ENCODE results near the gene UNC5C. TPM values are rescaled to one million over a fixed set of nuclear protein-coding genes. Genes with fewer than 3 reads are reported as not detected.

UNC5C gene
- total and polyA plus RNA-seq, 2 of the 8 experiments (the other 6 are each of a cell fraction or from before 2014, with no cell fraction given), result 0.30 to 1.3 TPM

- Histone ChIP-seq H3K79me1 (ENCODE audit: low read depth, low read length) (no peaks in the 10 kb centered on the region), H3K9ac (replicated peaks in 1 of 4; ENCODE audit: extremely low read depth in 1 of 4, low read depth in 3 of 4, low read length in 3 of 4) (no peak overlapping the region), H3K4me2 (ENCODE audit: insufficient read depth in 1 of 2, low read depth in 2 of 2, low read length in 2 of 2) (no peak overlapping the region), H3K79me2 (ENCODE audit: control insufficient read depth in 1 of 2, insufficient read depth in 2 of 2, low read length in 2 of 2) (no peaks in the 10 kb centered on the region), H3K23me2 (ENCODE audit: low read depth, low read length) (no peaks in the 10 kb centered on the region), H3K4me3 (ENCODE audit: extremely low read depth in 1 of 4, insufficient read depth in 2 of 4, low read depth in 3 of 4, low read length in 4 of 4) (no peak overlapping the region), H2AFZ (ENCODE audit: low read length) (no peak overlapping the region), H4K5ac (ENCODE audit: insufficient read length, low read depth, low read length) (no peak overlapping the region), H2BK20ac (ENCODE audit: low read length) (no peak overlapping the region), H3K36me3 (ENCODE audit: control insufficient read depth in 2 of 4, insufficient read depth in 4 of 4, low read length in 3 of 4) (no peaks in the 10 kb centered on the region), H3K14ac (ENCODE audit: insufficient read length) (no peak overlapping the region), H2BK5ac (ENCODE audit: low read depth, low read length) (no peak overlapping the region), H3K4ac (replicated peaks; ENCODE audit: insufficient read length, low read depth, low read length) (no peak overlapping the region), H3K4me1 (replicated peaks in 1 of 4; ENCODE audit: control insufficient read depth in 3 of 4, insufficient read depth in 4 of 4, low read length in 3 of 4) (no peaks in the 10 kb centered on the region), H4K20me1 (replicated peaks in 1 of 2; ENCODE audit: control insufficient read depth in 1 of 2, insufficient read depth in 2 of 2, low read length in 2 of 2) (no peaks in the 10 kb centered on the region), H4K8ac (ENCODE audit: extremely low read depth, insufficient read depth, low read length) (no peak overlapping the region), H3K27me3 (replicated peaks in 1 of 4; ENCODE audit: control insufficient read depth in 3 of 4, extremely low read depth in 1 of 4, insufficient read depth in 3 of 4, low read length in 3 of 4) (no peaks in the 10 kb centered on the region), H2BK120ac (replicated peaks; ENCODE audit: low read depth, low read length) (no peak overlapping the region), H3K56ac (replicated peaks; ENCODE audit: insufficient read length, low read depth, low read length) (no peak overlapping the region), H3K18ac (ENCODE audit: extremely low read depth, low read length) (no peak overlapping the region), H2AK5ac (ENCODE audit: low read depth, low read length) (no peak overlapping the region), H4K91ac (replicated peaks; ENCODE audit: insufficient read length, low read length) (no peak overlapping the region), H3K27ac (ENCODE audit: low read depth, low read length) (no peak overlapping the region), H3K9me3 (ENCODE audit: insufficient read depth in 2 of 2, low read depth in 1 of 2, low read length in 1 of 2) (no peaks in the 10 kb centered on the region), H3K23ac (ENCODE audit: insufficient read length) (no peak overlapping the region), H2BK12ac (ENCODE audit: low read depth, low read length) (no peak overlapping the region), H2BK15ac (ENCODE audit: low read length) (no peak overlapping the region)
- FAIRE-seq, result no peak
- 96% methylated on average over 1 of the region's 1 CpG; no CpG with 5 or more reads in 1 of the 2 experiments for WGBS, 2 experiments (ENCODE audit: extremely low coverage in 1 of 2, insufficient coverage in 1 of 2, insufficient read length in 1 of 2, insufficient replicate concordance in 2 of 2, low coverage in 1 of 2, low lambda C conversion rate in 2 of 2, missing lambda C conversion rate in 1 of 2)
- POLR2A ChIA-PET (ENCODE audit: partially characterized antibody), result no interaction called here
- TF ChIP-seq PHF8 (conservative IDR thresholded peaks at IDR 0.05; ENCODE audit: low read depth, low read length) (no peak), BACH1 (IDR thresholded peaks at IDR 0.05; ENCODE audit: low read length) (no peak), CTBP2 (IDR thresholded peaks at IDR 0.05; ENCODE audit: borderline replicate concordance, insufficient read depth, insufficient read length, low read length) (no peak), GABPA (IDR thresholded peaks at IDR 0.05; ENCODE audit: borderline replicate concordance, insufficient read depth, low read length) (no peak), SIN3A (conservative IDR thresholded peaks at IDR 0.05 in 1 of 2, IDR thresholded peaks at IDR 0.05 in 1 of 2; ENCODE audit: low read depth in 1 of 2, low read length in 2 of 2) (no peak), EP300 (IDR thresholded peaks at IDR 0.05; ENCODE audit: borderline replicate concordance in 1 of 2, low read depth in 2 of 2, low read length in 2 of 2) (no peak), CBX5 (IDR thresholded peaks at IDR 0.05; ENCODE audit: low read depth, low read length) (no peak), SP2 (IDR thresholded peaks at IDR 0.05; ENCODE audit: low read length) (no peak), SP1 (IDR thresholded peaks at IDR 0.05; ENCODE audit: low read depth, low read length) (no peak), JUN (IDR thresholded peaks at IDR 0.05; ENCODE audit: low read depth, low read length) (no peak), EGR1 (IDR thresholded peaks at IDR 0.05; ENCODE audit: borderline replicate concordance, low read depth, low read length) (no peak), RFX5 (IDR thresholded peaks at IDR 0.05; ENCODE audit: borderline replicate concordance, low read depth, low read length) (no peak), KDM4A (IDR thresholded peaks at IDR 0.05; ENCODE audit: low read depth, low read length, severe bottlenecking) (no peak)
- CTCF ChIA-PET (ENCODE audit: partially characterized antibody), result no interaction called here
- DNase-seq (ENCODE audit: low read depth in 1 of 2, low spot score in 2 of 2), result no peak
Observed at GRCh38 chr4:95348418-95348817, 200.4 kb downstream of the UNC5C start.
